Measurements from ENCODE around the gene TNS1.

DNA sequence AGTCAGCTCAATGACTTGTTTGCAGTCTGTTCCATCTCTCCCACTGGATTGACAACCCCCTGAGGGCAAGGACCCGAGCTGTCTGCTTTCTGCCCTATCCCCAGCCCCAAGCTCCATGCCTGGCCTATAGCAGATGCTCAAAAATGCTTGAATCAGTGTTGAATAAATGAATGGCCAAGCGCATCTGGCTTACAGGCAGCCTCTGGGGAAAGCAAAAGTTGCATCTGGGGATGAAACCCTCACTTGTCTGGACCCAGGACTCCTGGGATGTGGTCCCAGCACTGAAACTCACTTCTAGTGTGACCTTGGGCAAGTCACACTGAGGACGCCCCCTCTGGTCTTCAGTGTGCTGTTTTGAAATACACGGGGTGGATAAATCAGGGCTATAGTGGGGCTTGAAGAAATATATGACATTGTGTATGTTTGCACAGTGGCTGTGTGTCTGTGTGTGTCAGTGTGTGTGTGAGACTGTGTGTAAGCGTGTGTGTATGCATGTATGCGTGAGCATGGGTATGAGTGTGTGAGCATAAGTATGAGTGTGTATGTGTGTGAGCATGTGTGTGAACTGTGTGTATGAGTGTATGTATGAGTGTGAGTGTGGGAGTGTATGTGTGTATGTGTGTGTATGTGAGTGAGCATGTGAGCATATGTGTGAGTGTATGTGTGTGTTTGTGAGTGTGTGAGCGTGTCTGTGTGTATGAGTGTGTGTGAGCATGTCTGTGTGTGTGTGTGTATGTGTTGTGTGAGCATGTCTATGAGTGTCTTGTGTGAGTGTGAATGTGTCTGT is 27.8 kb upstream of the TNS1 start:
- TF ChIP-seq, protein P1, sequence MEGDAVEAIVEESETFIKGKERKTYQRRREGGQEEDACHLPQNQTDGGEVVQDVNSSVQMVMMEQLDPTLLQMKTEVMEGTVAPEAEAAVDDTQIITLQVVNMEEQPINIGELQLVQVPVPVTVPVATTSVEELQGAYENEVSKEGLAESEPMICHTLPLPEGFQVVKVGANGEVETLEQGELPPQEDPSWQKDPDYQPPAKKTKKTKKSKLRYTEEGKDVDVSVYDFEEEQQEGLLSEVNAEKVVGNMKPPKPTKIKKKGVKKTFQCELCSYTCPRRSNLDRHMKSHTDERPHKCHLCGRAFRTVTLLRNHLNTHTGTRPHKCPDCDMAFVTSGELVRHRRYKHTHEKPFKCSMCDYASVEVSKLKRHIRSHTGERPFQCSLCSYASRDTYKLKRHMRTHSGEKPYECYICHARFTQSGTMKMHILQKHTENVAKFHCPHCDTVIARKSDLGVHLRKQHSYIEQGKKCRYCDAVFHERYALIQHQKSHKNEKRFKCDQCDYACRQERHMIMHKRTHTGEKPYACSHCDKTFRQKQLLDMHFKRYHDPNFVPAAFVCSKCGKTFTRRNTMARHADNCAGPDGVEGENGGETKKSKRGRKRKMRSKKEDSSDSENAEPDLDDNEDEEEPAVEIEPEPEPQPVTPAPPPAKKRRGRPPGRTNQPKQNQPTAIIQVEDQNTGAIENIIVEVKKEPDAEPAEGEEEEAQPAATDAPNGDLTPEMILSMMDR (IDR thresholded peaks at IDR 0.05; ENCODE audit: insufficient read depth, low read length): no peak
- TF ChIP-seq POLR2AphosphoS5 (IDR thresholded peaks at IDR 0.05; ENCODE audit: low read depth): no peak
- TF ChIP-seq, protein P2, sequence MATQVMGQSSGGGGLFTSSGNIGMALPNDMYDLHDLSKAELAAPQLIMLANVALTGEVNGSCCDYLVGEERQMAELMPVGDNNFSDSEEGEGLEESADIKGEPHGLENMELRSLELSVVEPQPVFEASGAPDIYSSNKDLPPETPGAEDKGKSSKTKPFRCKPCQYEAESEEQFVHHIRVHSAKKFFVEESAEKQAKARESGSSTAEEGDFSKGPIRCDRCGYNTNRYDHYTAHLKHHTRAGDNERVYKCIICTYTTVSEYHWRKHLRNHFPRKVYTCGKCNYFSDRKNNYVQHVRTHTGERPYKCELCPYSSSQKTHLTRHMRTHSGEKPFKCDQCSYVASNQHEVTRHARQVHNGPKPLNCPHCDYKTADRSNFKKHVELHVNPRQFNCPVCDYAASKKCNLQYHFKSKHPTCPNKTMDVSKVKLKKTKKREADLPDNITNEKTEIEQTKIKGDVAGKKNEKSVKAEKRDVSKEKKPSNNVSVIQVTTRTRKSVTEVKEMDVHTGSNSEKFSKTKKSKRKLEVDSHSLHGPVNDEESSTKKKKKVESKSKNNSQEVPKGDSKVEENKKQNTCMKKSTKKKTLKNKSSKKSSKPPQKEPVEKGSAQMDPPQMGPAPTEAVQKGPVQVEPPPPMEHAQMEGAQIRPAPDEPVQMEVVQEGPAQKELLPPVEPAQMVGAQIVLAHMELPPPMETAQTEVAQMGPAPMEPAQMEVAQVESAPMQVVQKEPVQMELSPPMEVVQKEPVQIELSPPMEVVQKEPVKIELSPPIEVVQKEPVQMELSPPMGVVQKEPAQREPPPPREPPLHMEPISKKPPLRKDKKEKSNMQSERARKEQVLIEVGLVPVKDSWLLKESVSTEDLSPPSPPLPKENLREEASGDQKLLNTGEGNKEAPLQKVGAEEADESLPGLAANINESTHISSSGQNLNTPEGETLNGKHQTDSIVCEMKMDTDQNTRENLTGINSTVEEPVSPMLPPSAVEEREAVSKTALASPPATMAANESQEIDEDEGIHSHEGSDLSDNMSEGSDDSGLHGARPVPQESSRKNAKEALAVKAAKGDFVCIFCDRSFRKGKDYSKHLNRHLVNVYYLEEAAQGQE (IDR thresholded peaks at IDR 0.05; ENCODE audit: insufficient replicate concordance, low read depth): no peak
- no peak for TF ChIP-seq GABPA (IDR thresholded peaks at IDR 0.05; ENCODE audit: low read depth)
- TF ChIP-seq SPI1 (IDR thresholded peaks at IDR 0.05; ENCODE audit: borderline replicate concordance, low read depth): no peak
